Measurements from ENCODE around the gene RHEB.

GRCh38 chr7:151509670-151510333 is 9.9 kb downstream of the RHEB start:
- TF ChIP-seq CTCF (IDR thresholded peaks at IDR 0.05; ENCODE audit: poor library complexity, severe bottlenecking), result no peak
- TF ChIP-seq SMC3 (conservative IDR thresholded peaks at IDR 0.05; ENCODE audit: poor library complexity), result no peak

Measured in neural cell (in vitro differentiated cells).